Brain microvascular endothelial cell (primary cell): Measurements from ENCODE around the gene CNKSR1.

Experiments
- DNase-seq: peaks from one replicate; pipeline ENCODE4 v3.0.0-alpha.2; 2020
- H3K27ac ChIP-seq: fragments of 250-450 bp; sonication (Bioruptor Pico); 2 replicates; pipeline ENCODE4 v1.5.1; 2020; ENCODE audit warnings: mild to moderate bottlenecking, moderate library complexity
- H3K27me3 ChIP-seq: fragments of 250-450 bp; sonication (Bioruptor Pico); replicated peaks from 2 replicates; pipeline ENCODE4 v1.5.1; 2020; ENCODE audit warnings: mild to moderate bottlenecking
- H3K36me3 ChIP-seq: fragments of 250-450 bp; sonication (Bioruptor Pico); replicated peaks from 2 replicates; pipeline ENCODE4 v1.5.1; 2020; ENCODE audit warnings: mild to moderate bottlenecking
- H3K4me3 ChIP-seq: 2 replicates; pipeline ENCODE4 v1.5.1; 2011; ENCODE audit warnings: low read depth, mild to moderate bottlenecking, control low read depth, low read length, moderate library complexity
- in situ Hi-C: cut with HindIII; loops from 2 replicates; pipeline ENCODE4 v1.10.0; 2017; ENCODE audit warnings: low sequenced_read_pairs, low pct_ligation_motif_present
- TF ChIP-seq, protein P1 (sequence below): IDR thresholded peaks from 2 replicates; pipeline ENCODE4 v1.5.1; 2011; ENCODE audit warnings: low read depth, mild to moderate bottlenecking, moderate library complexity, low read length, control low read depth, inconsistent platforms; ENCODE audit errors: missing control alignments

The CNKSR1 gene

DNA sequence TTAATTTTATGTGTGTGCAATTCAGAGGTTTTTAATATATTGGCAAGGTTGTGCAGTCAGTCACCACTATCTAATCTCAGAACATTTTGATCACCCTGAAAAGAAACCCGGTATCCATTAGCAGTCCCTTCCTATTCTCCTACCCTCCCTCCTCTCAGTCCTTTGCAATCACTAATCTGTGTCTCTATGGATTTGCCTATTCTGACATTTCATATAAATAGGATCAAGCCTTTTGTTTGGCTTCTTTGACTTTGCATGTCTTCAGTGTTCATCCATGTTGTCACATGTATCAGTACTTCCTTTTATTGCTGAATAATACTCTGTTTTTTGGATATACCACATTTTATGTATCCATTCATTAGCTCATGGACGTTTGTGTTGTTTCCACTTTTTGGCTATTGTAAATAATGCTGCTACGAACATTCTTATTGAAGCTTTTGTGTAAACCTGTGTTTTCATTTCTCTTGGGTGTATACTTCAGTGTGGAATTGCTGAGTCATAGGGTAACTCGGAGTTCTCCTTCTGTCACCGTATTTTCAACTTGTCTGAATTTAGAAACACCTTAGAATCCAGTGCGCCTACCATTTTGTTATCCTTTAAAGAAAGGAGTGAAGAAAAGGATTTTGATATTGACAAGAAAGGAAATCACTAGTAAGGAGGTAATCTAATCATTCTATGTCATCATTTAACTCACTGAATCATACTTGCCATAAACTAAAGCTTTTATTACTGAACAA lies 60.1 kb downstream of the CNKSR1 start:
- Histone ChIP-seq H3K27me3 (no peaks in the 10 kb centered on the region), H3K27ac (peak overlapping the region; percentile 19), H3K36me3 (no peaks in the 10 kb centered on the region), H3K4me3 (no peak overlapping the region)
- TF ChIP-seq, protein P1, sequence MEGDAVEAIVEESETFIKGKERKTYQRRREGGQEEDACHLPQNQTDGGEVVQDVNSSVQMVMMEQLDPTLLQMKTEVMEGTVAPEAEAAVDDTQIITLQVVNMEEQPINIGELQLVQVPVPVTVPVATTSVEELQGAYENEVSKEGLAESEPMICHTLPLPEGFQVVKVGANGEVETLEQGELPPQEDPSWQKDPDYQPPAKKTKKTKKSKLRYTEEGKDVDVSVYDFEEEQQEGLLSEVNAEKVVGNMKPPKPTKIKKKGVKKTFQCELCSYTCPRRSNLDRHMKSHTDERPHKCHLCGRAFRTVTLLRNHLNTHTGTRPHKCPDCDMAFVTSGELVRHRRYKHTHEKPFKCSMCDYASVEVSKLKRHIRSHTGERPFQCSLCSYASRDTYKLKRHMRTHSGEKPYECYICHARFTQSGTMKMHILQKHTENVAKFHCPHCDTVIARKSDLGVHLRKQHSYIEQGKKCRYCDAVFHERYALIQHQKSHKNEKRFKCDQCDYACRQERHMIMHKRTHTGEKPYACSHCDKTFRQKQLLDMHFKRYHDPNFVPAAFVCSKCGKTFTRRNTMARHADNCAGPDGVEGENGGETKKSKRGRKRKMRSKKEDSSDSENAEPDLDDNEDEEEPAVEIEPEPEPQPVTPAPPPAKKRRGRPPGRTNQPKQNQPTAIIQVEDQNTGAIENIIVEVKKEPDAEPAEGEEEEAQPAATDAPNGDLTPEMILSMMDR: no peak
- in situ Hi-C loops: no loop called here
- DNase-seq: no peak
